HS-5 (cell line): ENCODE measurements around the gene ERMAP.

ENCODE experiments used
- DNase-seq: peaks from one replicate; pipeline ENCODE4 v3.0.0-alpha.2; 2012; ENCODE audit warnings: low read depth

ERMAP gene

GRCh38 chr1:42876009-42876408 lies 59.1 kb downstream of the ERMAP start:
- DNase-seq: no peak

GRCh38 chr1:42877380-42877779 lies 60.5 kb downstream of the ERMAP start:
- no peak for DNase-seq

GRCh38 chr1:42880384-42880783 lies 63.5 kb downstream of the ERMAP start:
- no peak for DNase-seq

- no peak for DNase-seq
These were observed 69.3 kb downstream of the ERMAP start for GRCh38 chr1:42886046-42886739.

- DNase-seq: no peak
These were observed 69.9 kb downstream of the ERMAP start for GRCh38 chr1:42886800-42887199.

GRCh38 chr1:42887366-42887765 lies 70.4 kb downstream of the ERMAP start:
- DNase-seq: no peak

- no peak for DNase-seq
These were observed 71.2 kb downstream of the ERMAP start for GRCh38 chr1:42888013-42888633.

GRCh38 chr1:42889264-42889663 lies 72.3 kb downstream of the ERMAP start:
- DNase-seq: no peak

- DNase-seq: no peak
These were observed 74.7 kb downstream of the ERMAP start for GRCh38 chr1:42891465-42892138.
